ENCODE results near the gene ARPP21.

The ARPP21 gene

DNA sequence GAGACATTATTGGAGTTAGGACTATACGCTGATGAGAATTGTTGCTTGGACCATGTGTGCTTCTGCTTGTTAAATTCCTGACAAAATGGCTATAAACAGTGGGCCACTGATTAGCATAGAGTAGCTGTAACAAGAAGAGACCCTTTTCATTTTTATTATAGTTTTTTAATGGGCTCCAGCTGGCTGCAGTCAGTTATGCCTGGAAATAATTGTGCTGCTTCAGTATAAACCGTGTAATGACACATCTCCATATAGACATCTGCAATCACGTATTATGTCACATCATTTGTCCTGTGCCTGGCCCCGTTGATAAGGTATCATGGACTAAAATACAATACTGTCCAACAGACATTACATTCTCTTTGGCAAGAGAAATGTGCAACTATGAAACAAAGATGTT, 50.9 kb downstream of the ARPP21 start:
- H3K27ac ChIP-seq, result no peak overlapping the region
- TF ChIP-seq CTCF (IDR thresholded peaks at IDR 0.05), result no peak
- no peak for TF ChIP-seq ZFX (IDR thresholded peaks at IDR 0.05; ENCODE audit: borderline replicate concordance)

- TF ChIP-seq ZFX (IDR thresholded peaks at IDR 0.05; ENCODE audit: borderline replicate concordance) (no peak), CTCF (IDR thresholded peaks at IDR 0.05) (no peak)
- no peak overlapping the region for H3K27ac ChIP-seq
These were observed 66.6 kb downstream of the ARPP21 start for GRCh38 chr3:35705904-35706303.

GRCh38 chr3:35707904-35708303, 68.6 kb downstream of the ARPP21 start:
- no peak for TF ChIP-seq ZFX (IDR thresholded peaks at IDR 0.05; ENCODE audit: borderline replicate concordance)
- TF ChIP-seq CTCF (IDR thresholded peaks at IDR 0.05), result no peak
- H3K27ac ChIP-seq, result no peak overlapping the region

GRCh38 chr3:35708394-35709271, 69.3 kb downstream of the ARPP21 start:
- no peak overlapping the region for H3K27ac ChIP-seq
- TF ChIP-seq CTCF (IDR thresholded peaks at IDR 0.05) (no peak), ZFX (IDR thresholded peaks at IDR 0.05; ENCODE audit: borderline replicate concordance) (no peak)

DNA sequence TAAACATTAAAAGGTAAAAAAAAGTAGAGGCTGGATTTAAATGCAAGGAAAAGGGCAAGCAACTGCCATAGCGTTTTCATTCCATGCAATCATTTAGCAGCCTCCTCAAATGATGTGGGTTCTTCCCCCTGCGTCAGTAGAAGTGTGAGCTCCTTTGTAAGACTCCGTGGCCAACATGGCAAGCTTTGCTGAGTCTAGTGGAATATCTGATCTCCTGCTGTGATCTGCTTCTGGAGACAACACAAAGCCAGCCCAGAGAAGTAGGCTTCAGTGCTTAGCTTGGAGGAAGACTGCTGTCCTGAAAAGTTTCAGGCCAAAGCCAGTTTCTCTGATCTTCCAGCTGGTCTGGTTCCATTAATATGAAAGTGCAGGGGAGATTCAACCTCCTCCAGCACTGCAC, 70.4 kb downstream of the ARPP21 start:
- TF ChIP-seq CTCF (IDR thresholded peaks at IDR 0.05) (no peak), ZFX (IDR thresholded peaks at IDR 0.05; ENCODE audit: borderline replicate concordance) (no peak)
- H3K27ac ChIP-seq, result no peak overlapping the region

DNA sequence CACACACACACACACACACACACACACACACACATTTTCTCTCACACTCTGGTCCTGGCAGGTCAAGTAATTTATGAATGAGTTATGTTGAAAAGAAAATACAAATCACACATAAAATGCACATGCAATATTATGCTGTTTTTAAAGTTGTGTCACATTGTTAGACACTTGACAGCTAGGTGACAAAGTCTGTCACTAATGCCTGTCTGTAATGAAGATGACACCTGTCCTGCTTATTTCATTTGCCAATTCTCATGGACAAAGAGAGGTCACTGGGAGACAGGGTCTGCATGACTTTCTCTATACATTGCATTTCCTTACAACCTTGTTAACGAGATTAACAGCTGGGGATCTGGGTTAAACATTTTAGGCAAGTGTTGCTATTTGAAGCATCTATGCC, 71.2 kb downstream of the ARPP21 start:
- TF ChIP-seq ZFX (IDR thresholded peaks at IDR 0.05; ENCODE audit: borderline replicate concordance) (no peak), CTCF (IDR thresholded peaks at IDR 0.05) (no peak)
- H3K27ac ChIP-seq, result no peak overlapping the region

- no peak for TF ChIP-seq CTCF (IDR thresholded peaks at IDR 0.05)
- no peak for TF ChIP-seq ZFX (IDR thresholded peaks at IDR 0.05; ENCODE audit: borderline replicate concordance)
- no peak overlapping the region for H3K27ac ChIP-seq
These were observed 79.6 kb downstream of the ARPP21 start for GRCh38 chr3:35718921-35719320.
